Measurements from ENCODE around the gene PTDSS2.

GRCh38 chr11:455566-456147 lies 5.6 kb downstream of the PTDSS2 start:
- TF ChIP-seq CTCF (IDR thresholded peaks at IDR 0.05; ENCODE audit: low read length), result no peak
- TF ChIP-seq EZH2 (optimal IDR thresholded peaks at IDR 0.05; ENCODE audit: low read depth, low read length), result no peak
- no peak for TF ChIP-seq EZH2phosphoT487 (IDR thresholded peaks at IDR 0.05; ENCODE audit: low read length)
